SK-N-SH (cell line): ENCODE measurements around the gene ABHD12. TPM values are rescaled to one million over a fixed set of nuclear protein-coding genes. Genes with fewer than 3 reads are reported as not detected.

Source experiments
- CTCF ChIA-PET: fragments of 300-600, 350-600 bp; formaldehyde crosslinking; extraction: SDS; loops from one replicate; lab custom pipeline; 2021; lab: Yijun Ruan, JAX
- POLR2A ChIA-PET: fragments of 350-600 bp; sonication (Branson Sonifier 250); formaldehyde crosslinking; extraction: SDS; loops from one replicate; lab custom pipeline; 2020; ENCODE audit warnings: antibody characterized with exemption, inconsistent platforms; lab: Yijun Ruan, JAX
- DNase-seq: peaks from one replicate; pipeline ENCODE4 v3.0.0; 2012
- H2AFZ ChIP-seq: fragments of 200-600 bp; sonication (generic); 2 replicates; pipeline ENCODE4 v1.8.1; 2016; ENCODE audit warnings: antibody characterized with exemption, mild to moderate bottlenecking, low read depth
- H3F3A ChIP-seq: fragments of 200-600 bp; sonication (generic); replicated peaks from 2 replicates; pipeline ENCODE3; 2016; ENCODE audit warnings: antibody characterized with exemption, mild to moderate bottlenecking; ENCODE audit not compliant: insufficient read depth
- H3K27ac ChIP-seq, 2 experiments: fragments of 200-500 bp in 1 of 2; fragments of 200-600 bp in 1 of 2; sonication (Bioruptor generic) in 1 of 2; sonication (generic), shearing (Covaris generic) in 1 of 2; 2 replicates each; pipeline versions ENCODE4 v1.5.1 to v1.6.1; 2014 to 2016; ENCODE audit warnings: low read depth in 2 of 2, inconsistent platforms in 1 of 2, low read length in 1 of 2, mild to moderate bottlenecking in 1 of 2, mixed read lengths in 1 of 2
- H3K27me3 ChIP-seq: fragments of 200-600 bp; sonication (generic), shearing (Covaris generic); 2 replicates; pipeline ENCODE4 v1.6.1; 2016; ENCODE audit warnings: mixed run types; ENCODE audit not compliant: insufficient read depth
- H3K36me3 ChIP-seq, 2 experiments: fragments of 200-500 bp in 1 of 2; fragments of 200-600 bp in 1 of 2; sonication (Bioruptor generic) in 1 of 2; sonication (generic) in 1 of 2; replicated peaks in 1 of 2; 2 replicates each; pipeline versions ENCODE3 to v1.5.1; 2014 to 2016; ENCODE audit warnings: low read length in 1 of 2, mild to moderate bottlenecking in 1 of 2; ENCODE audit not compliant: insufficient read depth in 2 of 2, control insufficient read depth in 1 of 2
- H3K4me1 ChIP-seq, 2 experiments: fragments of 200-500 bp in 1 of 2; fragments of 200-600 bp in 1 of 2; sonication (Bioruptor generic) in 1 of 2; sonication (generic), shearing (Covaris generic) in 1 of 2; 2 replicates each; pipeline versions ENCODE4 v1.5.1 to v1.6.1; 2014 to 2016; ENCODE audit warnings: low read depth in 1 of 2, low read length in 1 of 2, mixed run types in 1 of 2; ENCODE audit not compliant: insufficient read depth in 2 of 2, control insufficient read depth in 1 of 2
- H3K4me2 ChIP-seq: fragments of 200-600 bp; sonication (generic), shearing (Covaris generic); 2 replicates; pipeline ENCODE4 v1.6.1; 2017; ENCODE audit warnings: mixed run types
- H3K4me3 ChIP-seq, 2 experiments: fragments of 200-500 bp in 1 of 2; fragments of 200-600 bp in 1 of 2; sonication (Bioruptor generic) in 1 of 2; sonication (generic), shearing (Covaris generic) in 1 of 2; 2 replicates each; pipeline versions ENCODE4 v1.5.1 to v1.8.1; 2014 to 2016; ENCODE audit warnings: low read depth in 2 of 2, inconsistent platforms in 1 of 2, low read length in 1 of 2, mild to moderate bottlenecking in 1 of 2, mixed read lengths in 1 of 2, moderate library complexity in 1 of 2
- H3K79me2 ChIP-seq: fragments of 200-600 bp; sonication (generic); 2 replicates; pipeline ENCODE4 v1.8.1; 2017; ENCODE audit warnings: mild to moderate bottlenecking; ENCODE audit not compliant: insufficient read depth
- H3K9ac ChIP-seq: fragments of 200-600 bp; sonication (generic); 2 replicates; pipeline ENCODE4 v1.6.1; 2017; ENCODE audit warnings: mixed run types
- H3K9me2 ChIP-seq: fragments of 200-600 bp; sonication (generic); 2 replicates; pipeline ENCODE4 v1.6.1; 2017; ENCODE audit warnings: mixed run types
- H3K9me3 ChIP-seq: fragments of 200-600 bp; sonication (generic); 2 replicates; pipeline ENCODE4 v1.6.1; 2017; ENCODE audit warnings: mixed run types, mild to moderate bottlenecking, moderate library complexity
- H4K20me1 ChIP-seq: fragments of 200-600 bp; sonication (generic); 2 replicates; pipeline ENCODE4 v1.6.1; 2017; ENCODE audit warnings: mild to moderate bottlenecking, mixed run types; ENCODE audit not compliant: insufficient read depth
- EP300 ChIP-seq, 2 experiments: IDR thresholded peaks; 2 replicates each; pipeline versions ENCODE4 v1.4.0 to v1.6.1; 2012; ENCODE audit warnings: borderline replicate concordance in 1 of 2, low read depth in 1 of 2, low read length in 1 of 2
- FOSL2 ChIP-seq: IDR thresholded peaks from 2 replicates; pipeline ENCODE4 v1.4.0; 2012; ENCODE audit warnings: low read depth, mild to moderate bottlenecking, moderate library complexity, borderline replicate concordance
- FOXJ3 ChIP-seq: sonication (generic); formaldehyde crosslinking; IDR thresholded peaks from 2 replicates; pipeline ENCODE4 v1.5.1; 2020; ENCODE audit warnings: mild to moderate bottlenecking, missing genetic modification reagents
- FOXM1 ChIP-seq: IDR thresholded peaks from 2 replicates; pipeline ENCODE4 v1.4.0; 2012; ENCODE audit warnings: low read depth, mild to moderate bottlenecking
- GATA2 ChIP-seq: sonication (generic); formaldehyde crosslinking; IDR thresholded peaks from 2 replicates; pipeline ENCODE4 v1.5.0; 2020; ENCODE audit warnings: mild to moderate bottlenecking, missing genetic modification reagents
- IRF3 ChIP-seq: fragments of 150-350 bp; IDR thresholded peaks from 2 replicates; pipeline ENCODE4 v1.6.1; 2016; ENCODE audit warnings: mild to moderate bottlenecking, low read depth, low read length
- JUND ChIP-seq: IDR thresholded peaks from 2 replicates; pipeline ENCODE4 v1.4.0; 2012
- MXI1 ChIP-seq: IDR thresholded peaks from 2 replicates; pipeline ENCODE4 v1.6.1; 2012; ENCODE audit warnings: mild to moderate bottlenecking, low read depth, low read length, improper control_type of control experiment
- NRF1 ChIP-seq: IDR thresholded peaks from 2 replicates; pipeline ENCODE4 v1.6.1; 2012; ENCODE audit warnings: low read depth, mild to moderate bottlenecking, low read length
- POLR2AphosphoS5 ChIP-seq: IDR thresholded peaks from 2 replicates; pipeline ENCODE4 v1.6.1; 2012; ENCODE audit warnings: low read depth, low read length
- RAD21 ChIP-seq: IDR thresholded peaks from 2 replicates; pipeline ENCODE4 v1.6.1; 2012; ENCODE audit warnings: mild to moderate bottlenecking, low read length
- RCOR1 ChIP-seq: fragments of 150-350 bp; IDR thresholded peaks from 2 replicates; pipeline ENCODE4 v1.6.1; 2017; ENCODE audit warnings: antibody characterized with exemption, low read length
- REST ChIP-seq: IDR thresholded peaks from 2 replicates; pipeline ENCODE4 v1.6.1; 2012; ENCODE audit warnings: mild to moderate bottlenecking, low read depth, low read length, moderate library complexity
- SMC3 ChIP-seq: IDR thresholded peaks from 2 replicates; pipeline ENCODE4 v1.6.1; 2012; ENCODE audit warnings: low read depth, low read length, improper control_type of control experiment
- TCF12 ChIP-seq: IDR thresholded peaks from 2 replicates; pipeline ENCODE4 v1.4.0; 2012
- YY1 ChIP-seq: IDR thresholded peaks from 2 replicates; pipeline ENCODE4 v1.4.0; 2012; ENCODE audit warnings: low read depth, mild to moderate bottlenecking
- WGBS: methylation state at CpG from one replicate; pipeline ENCODE4 v1.1.6; 2017; ENCODE audit warnings: low lambda C conversion rate; 5-methylcytosine and 5-hydroxymethylcytosine counted together
- polyA plus RNA-seq, 3 experiments: library from polyadenylated mRNA; depleted of rRNA; stranded (reverse); fragments of >200 nt; gene quantifications; 2 replicates each; pipeline ENCODE4 v1.2.3, GENCODE V29; 2012
- TF ChIP-seq, protein P1 (sequence below): fragments of 150-350 bp; IDR thresholded peaks from 2 replicates; pipeline ENCODE4 v1.6.1; 2017; ENCODE audit warnings: antibody characterized with exemption, low read length, low read depth, borderline replicate concordance
- TF ChIP-seq, protein P2 (sequence below): IDR thresholded peaks from 2 replicates; pipeline ENCODE4 v1.4.0; 2012; ENCODE audit warnings: low read depth, borderline replicate concordance

ABHD12 gene
- polyA plus RNA-seq, 1 of the 3 experiments (the other 2 are of a cell fraction), result 33.5 TPM

DNA sequence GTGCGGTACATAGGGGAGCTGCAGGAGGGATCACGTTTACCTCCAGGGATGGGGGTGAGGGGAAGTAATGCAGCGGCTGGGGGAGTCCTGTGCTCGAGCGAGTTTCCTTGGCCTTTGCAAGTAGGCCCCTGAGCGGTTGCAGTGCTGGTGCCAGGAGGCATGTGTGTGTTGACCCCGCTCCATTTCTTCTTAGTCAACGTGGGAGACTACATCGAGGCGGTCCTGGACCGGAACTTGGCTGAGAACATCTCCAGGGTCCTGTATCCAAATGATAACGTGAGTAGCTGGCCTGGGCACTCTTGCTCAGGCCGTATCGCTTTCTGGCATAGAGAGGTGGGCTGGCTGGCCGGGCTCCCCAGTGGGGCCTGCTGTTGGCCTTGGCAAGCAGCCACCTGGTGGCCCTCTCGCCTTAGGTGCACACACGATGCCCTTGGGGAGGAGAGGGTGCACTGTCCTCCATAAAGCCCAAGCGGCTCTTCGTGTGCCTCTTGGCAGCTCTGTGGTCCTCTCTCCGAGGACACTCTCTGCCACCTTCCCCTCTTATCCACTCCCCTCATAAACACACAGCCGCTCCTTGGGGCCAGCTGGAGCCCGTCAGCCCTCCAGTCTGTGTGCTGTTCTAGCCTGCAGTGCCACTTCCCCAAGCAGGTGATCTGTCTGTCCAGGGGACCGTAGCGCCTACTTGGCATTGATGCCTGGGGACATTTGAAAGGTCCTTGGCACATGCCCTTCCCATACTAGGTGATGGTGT, 113.4 kb downstream of the ABHD12 start:
- Histone ChIP-seq H3K36me3 (peaks cover 4 to 76% of the 10 kb centered on the region in 2 experiments), H3K79me2 (no peaks in the 10 kb centered on the region), H3K4me3 (no peak overlapping the region), H3K27ac (no peak overlapping the region), H2AFZ (no peak overlapping the region), H3K4me1 (peaks cover 0 to 16% of the 10 kb centered on the region in 2 experiments; a peak in 1 of 4 replicates), H3F3A (no peaks in the 10 kb centered on the region), H3K9me3 (no peaks in the 10 kb centered on the region), H3K9me2 (no peaks in the 10 kb centered on the region), H3K9ac (no peak overlapping the region), H3K27me3 (no peaks in the 10 kb centered on the region), H4K20me1 (no peaks in the 10 kb centered on the region), H3K4me2 (no peak overlapping the region)
- CTCF ChIA-PET, result interaction anchor here (1.8 kb wide), 1 partner anchor 17 kb away, joined by 6 read pairs; no protein-coding TSS in a partner anchor
- POLR2A ChIA-PET, result no interaction called here
- TF ChIP-seq, protein P1, sequence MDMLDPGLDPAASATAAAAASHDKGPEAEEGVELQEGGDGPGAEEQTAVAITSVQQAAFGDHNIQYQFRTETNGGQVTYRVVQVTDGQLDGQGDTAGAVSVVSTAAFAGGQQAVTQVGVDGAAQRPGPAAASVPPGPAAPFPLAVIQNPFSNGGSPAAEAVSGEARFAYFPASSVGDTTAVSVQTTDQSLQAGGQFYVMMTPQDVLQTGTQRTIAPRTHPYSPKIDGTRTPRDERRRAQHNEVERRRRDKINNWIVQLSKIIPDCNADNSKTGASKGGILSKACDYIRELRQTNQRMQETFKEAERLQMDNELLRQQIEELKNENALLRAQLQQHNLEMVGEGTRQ, result no peak
- no peak for TF ChIP-seq YY1
- no peak for TF ChIP-seq FOXJ3
- no peak for TF ChIP-seq GATA2
- WGBS, result 97% methylated on average over 17 of the region's 24 CpGs
- no peak for DNase-seq

- H4K20me1 ChIP-seq, result no peaks in the 10 kb centered on the region
- ChIA-PET POLR2A (no interaction called here), CTCF (interaction anchor here (1.3 to 3.1 kb wide), 2 partner anchors 13 to 19 kb away, joined by 4 to 14 read pairs; no protein-coding TSS in a partner anchor)
- no peak for DNase-seq
- no peaks in the 10 kb centered on the region for H3K9me3 ChIP-seq
- no peak overlapping the region for H3K27ac ChIP-seq
- no peak overlapping the region for H3K4me2 ChIP-seq
- WGBS, result 97% methylated on average over 22 of the region's 24 CpGs
- H3K36me3 ChIP-seq, result peaks cover 6 to 76% of the 10 kb centered on the region in 2 experiments
- no peaks in the 10 kb centered on the region for H3F3A ChIP-seq
- no peak overlapping the region for H2AFZ ChIP-seq
- H3K79me2 ChIP-seq, result 0 out of 2 replicates have a peak, but pooled peaks cover 3% of the 10 kb centered on the region
- H3K4me3 ChIP-seq, result no peak overlapping the region
- no peaks in the 10 kb centered on the region for H3K27me3 ChIP-seq
- no peak overlapping the region for H3K9ac ChIP-seq
- H3K9me2 ChIP-seq, result no peaks in the 10 kb centered on the region
- H3K4me1 ChIP-seq, result peaks cover 0 to 16% of the 10 kb centered on the region in 2 experiments; a peak in 1 of 4 replicates
- TF ChIP-seq RAD21, result no peak
- TF ChIP-seq EP300 (IDR thresholded peaks at IDR 0.05; ENCODE audit: borderline replicate concordance in 1 of 2, low read depth in 1 of 2, low read length in 1 of 2), result no peak
- no peak for TF ChIP-seq RCOR1
- TF ChIP-seq POLR2AphosphoS5, result no peak
- no peak for TF ChIP-seq JUND
- TF ChIP-seq, protein P2, sequence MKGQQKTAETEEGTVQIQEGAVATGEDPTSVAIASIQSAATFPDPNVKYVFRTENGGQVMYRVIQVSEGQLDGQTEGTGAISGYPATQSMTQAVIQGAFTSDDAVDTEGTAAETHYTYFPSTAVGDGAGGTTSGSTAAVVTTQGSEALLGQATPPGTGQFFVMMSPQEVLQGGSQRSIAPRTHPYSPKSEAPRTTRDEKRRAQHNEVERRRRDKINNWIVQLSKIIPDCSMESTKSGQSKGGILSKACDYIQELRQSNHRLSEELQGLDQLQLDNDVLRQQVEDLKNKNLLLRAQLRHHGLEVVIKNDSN, result no peak
- TF ChIP-seq, protein P1, result no peak
- no peak for TF ChIP-seq REST
- no peak for TF ChIP-seq YY1
- no peak for TF ChIP-seq IRF3
- TF ChIP-seq FOXM1, result no peak
- TF ChIP-seq FOSL2, result no peak
- TF ChIP-seq SMC3, result no peak
- no peak for TF ChIP-seq TCF12
- TF ChIP-seq NRF1, result no peak
- TF ChIP-seq MXI1, result no peak
- TF ChIP-seq GATA2, result no peak
These were observed 114.0 kb downstream of the ABHD12 start for GRCh38 chr20:25276533-25277050.
